ENCODE data around the gene SPSB4.

Gene SPSB4

DNA sequence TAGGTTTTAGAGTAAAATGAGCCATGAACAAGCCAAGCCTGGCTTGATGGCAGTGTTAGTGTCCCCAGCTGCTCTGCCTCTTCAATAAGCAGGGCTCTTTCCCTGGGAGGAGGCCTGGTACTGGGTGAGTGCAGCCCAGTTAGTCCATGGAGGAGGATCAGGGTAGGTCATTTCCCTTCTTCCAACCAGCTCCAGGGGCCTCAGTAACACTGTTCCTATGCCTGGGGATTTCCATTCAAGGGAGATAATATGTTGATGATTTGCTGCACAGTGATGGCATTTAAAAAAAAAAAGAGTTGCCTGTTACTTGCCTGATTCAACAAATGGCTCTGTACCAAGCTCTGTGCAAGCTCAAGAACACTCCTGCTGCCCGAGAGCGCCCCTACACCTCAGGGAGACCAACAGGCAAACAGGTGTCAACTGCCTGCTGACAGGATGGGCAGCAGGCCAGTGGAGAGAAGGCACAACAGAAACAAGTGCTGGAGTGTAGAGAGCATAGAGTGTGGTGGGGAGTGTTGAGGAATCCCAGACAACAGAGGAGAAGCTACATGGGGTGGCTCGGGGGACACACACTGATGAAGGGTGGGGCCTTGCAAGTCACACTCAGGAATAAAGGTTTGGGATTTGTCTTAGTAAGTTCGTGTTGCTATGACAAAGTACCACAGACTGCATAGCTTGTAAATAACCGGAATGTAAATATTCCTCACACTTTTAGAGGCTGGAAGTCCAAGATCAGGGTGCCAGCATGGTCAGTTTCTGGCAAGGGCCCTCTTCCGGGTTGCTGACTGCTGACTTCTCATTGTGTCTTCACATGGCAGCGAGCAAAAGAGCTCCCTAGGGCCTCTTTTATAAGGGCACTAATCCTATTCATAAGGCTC is 101.9 kb downstream of the SPSB4 start:
- no peak for DNase-seq (ENCODE audit: low read depth)

DNA sequence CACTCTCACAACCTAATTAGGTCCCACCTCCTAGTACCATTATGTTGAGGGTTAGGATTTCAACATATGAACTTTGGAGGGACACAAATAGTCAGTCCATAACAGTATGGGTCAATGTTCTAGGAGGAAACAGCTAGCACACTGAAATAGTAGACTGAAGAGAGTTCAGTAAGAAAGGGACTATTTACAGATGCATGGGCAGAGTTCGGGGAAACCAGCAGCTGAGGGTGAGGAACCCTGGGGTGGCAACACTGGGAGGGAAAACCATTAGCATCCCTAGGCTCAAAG is 102.5 kb downstream of the SPSB4 start:
- DNase-seq (ENCODE audit: low read depth): no peak

DNA sequence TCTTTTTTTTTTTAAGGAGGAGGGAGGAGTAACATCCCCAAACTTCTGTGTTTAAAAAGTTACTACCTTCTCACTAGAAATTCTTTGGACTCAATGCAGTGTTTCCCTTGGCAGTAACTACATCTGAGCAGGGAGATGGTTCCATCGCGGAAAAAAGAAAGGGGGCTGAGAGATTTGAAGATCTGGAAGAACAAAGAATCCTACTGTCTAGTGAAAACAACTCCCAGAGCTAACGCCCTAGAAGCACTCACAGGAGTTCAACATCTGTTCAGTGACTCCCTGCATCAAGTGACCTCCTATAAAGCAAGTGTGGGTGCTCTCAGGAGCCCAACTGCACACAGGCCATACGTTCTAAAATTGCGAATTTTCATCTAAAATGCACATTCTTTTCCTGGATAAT is 113.7 kb downstream of the SPSB4 start:
- DNase-seq (ENCODE audit: low read depth): no peak

DNA sequence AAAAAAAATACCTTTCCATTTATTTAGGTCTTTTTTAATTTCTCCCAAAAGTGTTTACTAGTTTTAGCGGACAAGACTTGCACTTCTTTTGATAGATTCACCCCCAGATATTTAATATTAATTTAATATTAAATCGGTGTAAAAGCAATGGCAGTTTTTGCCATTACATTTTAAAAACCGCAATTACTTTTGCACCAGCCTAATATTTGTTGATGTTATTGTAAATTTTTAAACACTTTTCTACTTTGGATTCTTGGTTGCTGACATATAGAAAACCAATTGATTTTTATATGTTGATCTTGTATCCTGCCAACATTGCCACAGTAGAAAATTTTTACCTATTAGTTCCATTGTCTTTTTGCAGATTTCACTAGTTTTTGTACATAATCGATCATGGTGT is 116.5 kb downstream of the SPSB4 start:
- DNase-seq (ENCODE audit: low read depth): no peak

DNA sequence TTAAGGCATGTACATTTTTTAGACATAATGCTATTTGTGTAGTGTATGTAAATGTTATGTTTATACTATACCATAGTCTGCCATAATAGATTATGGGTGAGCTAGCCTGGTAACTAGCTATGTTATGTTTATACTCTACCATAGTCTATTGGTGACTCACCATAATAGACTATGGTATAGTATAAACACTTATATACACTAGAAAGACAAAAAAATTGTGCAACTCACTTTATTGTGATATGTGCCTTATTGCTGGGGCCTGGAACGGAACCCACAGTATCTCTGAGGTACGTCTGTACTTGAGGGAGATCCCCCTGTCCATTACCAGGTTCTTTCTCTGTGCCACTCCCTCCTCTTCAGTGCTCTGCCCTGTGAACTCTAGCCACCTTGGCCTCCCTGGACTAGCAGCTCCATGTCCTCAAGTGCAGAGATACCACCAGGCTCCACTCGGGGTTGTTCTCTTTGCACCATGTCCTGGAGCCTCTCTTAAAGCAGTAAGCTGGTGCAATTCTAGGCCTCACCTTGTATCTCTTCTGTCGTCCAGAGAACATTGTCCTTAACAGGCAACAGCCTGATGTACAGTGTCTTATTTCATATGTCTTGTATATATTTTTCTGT is 119.6 kb downstream of the SPSB4 start:
- DNase-seq (ENCODE audit: low read depth): no peak

DNA sequence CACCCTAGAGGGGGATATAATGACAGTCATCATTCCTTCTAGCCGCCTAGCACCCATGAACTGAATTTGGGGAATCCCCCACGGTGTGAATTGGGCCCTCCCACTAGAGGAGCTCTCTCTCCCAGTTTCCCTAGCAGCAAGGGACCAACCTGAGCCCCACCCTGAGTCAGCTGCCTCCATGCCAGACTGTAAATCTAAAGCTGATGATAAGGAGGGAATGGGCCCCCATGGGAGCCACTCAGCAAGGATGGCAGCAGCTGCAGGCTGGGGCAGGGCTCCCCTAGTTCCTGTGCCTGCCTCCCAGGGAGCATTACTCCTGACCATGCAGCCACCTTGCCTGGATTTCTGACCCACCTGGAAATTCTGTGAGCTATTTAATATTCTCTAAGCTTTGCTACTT is 123.5 kb downstream of the SPSB4 start:
- DNase-seq (ENCODE audit: low read depth): no peak

DNA sequence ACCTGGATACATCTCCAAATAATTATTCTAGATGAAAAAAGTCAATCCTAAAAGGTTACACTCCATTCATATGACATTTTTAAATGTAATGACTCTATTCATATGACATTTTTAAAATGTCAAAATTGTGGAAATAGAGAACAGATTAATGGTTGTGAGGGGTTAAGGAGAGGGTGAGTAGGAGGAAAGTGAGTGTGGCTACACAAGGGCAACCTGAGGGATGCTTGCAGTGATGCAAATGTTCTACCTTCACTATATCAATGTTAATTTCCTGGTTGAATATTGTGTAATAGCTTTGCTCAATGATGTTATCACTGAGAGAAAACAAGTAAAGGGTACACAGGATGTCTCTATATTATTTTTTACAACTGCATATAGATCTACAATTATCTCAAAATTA is 125.6 kb downstream of the SPSB4 start:
- no peak for DNase-seq (ENCODE audit: low read depth)

DNA sequence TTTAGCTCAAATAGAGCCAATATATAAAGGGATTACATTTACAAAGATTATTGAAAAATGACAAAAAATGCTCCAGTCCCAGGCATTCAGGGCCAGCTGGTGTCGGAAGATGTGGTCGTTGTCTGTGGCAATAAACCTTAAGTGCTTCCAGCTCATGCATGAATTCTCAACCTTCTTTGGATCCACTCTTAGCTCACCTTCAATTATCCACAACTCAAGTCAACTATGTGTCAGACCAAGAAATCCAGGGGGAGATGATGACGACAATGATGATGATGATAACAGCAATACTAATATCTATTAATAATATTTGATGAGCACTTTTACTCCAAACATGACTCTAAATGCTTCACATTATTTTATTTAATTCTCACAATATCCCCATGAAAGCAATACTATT is 126.9 kb downstream of the SPSB4 start:
- no peak for DNase-seq (ENCODE audit: low read depth)

DNA sequence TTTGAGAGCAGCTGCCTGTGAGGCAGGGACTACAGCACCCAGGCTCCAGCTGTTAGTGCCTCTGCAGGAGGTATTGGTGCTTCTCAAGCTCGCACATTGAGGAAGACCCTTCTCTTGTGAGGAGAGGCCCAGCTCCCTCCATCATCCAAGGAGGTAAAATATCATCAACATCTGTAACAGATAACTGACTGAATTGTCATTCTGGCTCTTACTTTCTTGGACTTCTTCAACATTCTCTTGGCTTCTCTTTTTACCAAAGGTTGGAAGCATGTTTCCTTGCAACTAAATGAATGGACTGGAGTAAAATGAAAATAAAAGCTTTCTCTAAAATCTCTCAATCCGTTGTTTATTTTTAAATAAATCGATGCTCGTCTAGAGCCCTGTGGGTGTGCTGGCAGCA is 127.4 kb downstream of the SPSB4 start:
- no peak for DNase-seq (ENCODE audit: low read depth)

DNA sequence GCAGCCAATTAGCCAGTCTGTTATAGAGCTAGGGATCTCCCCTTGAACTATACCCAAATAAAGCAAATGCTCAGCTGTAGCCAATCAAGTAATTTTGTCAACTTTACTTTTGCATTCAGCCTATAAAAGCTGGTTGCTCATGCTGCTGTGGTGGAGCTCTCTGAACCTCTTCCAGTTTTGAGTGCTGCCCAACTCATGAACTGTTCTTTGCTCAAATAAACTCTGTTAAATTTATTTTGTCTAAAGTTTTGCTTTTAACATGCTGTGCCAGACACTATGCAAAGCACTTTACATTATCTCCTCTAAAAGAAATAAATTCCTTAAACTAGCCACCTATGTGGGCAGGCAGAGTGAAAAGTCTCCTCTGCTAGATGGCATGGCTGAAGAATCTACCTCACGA is 128.8 kb downstream of the SPSB4 start:
- DNase-seq (ENCODE audit: low read depth): no peak

DNA sequence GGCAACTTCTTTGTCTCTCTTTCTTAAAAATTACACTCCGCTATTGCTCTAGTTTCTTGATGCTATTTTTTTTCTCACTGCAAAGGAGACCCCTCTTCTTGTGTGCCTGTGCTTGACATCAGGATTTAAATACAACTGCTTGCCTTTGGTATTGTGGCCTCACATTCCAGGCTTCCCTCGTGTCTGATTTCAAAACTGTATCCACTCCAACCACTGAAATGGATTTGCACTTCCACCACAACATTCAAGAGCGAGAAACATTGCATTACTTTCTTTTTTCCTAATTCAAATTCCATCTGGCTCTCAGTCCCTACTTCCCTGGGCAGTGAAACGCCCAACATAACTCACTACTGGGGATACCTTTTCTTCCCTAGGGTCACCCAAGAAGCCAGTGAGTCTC is 130.0 kb downstream of the SPSB4 start:
- DNase-seq (ENCODE audit: low read depth): no peak

DNA sequence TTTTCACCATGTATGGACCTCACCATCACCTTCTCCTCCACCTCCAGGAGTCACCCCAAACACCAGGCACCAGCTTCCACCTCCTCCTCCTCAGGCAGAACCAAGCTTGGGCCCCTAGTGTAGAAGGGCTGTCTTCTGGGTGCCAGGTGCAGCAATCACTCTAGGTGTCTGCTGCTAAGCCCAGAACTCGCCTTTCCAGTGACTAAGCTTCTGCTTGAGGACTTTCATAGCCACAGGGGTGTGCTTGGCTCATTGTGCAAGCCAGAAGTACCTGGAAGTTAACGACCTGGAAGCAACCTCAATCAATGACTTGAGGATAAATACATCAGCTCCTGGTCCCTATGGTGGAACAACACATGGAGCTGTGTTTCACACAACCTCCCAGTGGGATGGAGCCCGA is 130.7 kb downstream of the SPSB4 start:
- no peak for DNase-seq (ENCODE audit: low read depth)

DNA sequence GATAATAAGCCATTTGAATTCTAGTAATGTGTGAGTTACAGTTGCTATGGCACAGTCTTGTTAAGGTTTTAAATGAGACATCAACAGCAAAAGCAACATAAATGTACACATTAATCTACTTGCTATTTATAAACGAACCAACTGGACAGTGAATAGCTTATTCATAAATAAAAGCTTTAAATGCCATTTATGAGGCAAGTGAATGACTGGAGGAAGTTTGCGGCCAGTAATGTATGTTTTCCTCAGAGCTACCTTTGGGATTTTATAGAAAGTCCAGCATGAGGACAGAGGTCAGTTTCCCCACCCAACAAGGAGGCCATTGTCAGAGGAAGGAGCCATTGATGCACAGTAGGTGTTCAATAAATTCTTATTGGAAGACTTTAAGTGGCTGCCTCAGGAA is 132.5 kb downstream of the SPSB4 start:
- no peak for DNase-seq (ENCODE audit: low read depth)

DNA sequence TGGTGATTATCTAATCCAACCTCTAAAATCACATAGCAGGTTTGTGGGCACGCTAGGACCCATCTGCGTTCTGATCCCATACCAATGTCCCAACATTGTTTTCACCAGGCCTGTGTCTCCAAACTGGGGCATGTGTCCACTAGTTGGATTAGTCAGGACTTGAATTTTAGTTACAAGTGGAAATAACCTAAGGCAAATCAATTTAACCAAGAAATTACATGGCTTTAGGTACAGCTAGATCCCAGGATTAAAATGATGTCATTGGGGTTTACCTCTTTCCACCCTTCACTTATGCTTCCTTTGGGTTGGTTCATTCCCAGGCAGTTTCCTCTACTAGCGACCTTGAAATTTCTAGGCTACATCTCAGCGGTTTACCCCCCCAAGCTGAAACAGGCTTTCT is 133.3 kb downstream of the SPSB4 start:
- no peak for DNase-seq (ENCODE audit: low read depth)

DNA sequence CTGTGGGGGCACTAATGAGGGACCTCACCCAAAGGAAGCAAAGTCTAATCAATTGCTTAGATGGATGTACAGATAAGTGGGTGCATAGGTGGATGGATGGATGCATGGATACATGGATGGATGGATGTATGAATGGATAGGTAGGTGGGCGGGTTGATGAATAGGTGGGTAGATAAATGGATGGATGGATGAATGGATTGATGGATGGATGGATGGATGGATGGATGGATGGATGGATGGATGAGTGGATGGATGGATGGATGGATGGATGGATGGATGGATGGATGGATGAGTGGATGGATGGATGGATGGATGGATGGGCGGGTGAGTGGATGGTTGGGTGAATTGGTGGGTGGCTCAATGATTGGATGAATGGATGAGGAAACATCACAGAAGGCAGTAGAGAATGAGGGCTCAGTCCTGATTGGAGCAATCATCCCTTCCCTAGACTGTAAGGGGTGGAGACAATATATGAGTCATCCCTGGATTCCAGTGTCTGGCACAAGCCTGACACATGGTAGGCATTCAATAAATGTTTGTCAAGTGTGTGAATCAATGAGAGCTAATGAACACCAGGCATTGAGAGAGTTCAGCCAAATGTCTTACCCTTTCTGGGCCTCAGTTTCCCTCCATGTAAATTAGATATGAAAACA is 140.1 kb downstream of the SPSB4 start:
- DNase-seq (ENCODE audit: low read depth): no peak

DNA sequence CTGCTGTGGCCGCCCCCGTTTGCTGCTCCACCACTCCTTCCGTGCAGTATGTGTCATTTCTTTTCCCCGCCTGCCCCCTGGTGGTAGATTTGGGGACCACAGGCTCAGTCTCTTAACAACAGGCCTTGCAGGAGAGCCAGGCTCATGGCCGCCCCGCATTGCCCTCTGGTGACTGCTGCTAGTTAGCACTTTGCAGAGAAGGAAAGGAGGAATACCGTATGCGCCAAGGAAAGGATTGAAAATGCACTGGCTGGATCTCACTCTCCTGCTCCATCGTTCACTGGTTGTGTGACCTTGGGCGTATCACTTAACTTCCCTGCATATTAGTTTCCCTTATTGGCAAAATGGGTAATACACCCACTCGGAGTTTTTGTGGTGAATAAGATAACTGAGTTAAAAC is 141.2 kb downstream of the SPSB4 start:
- DNase-seq (ENCODE audit: low read depth): peak; percentile 99

DNA sequence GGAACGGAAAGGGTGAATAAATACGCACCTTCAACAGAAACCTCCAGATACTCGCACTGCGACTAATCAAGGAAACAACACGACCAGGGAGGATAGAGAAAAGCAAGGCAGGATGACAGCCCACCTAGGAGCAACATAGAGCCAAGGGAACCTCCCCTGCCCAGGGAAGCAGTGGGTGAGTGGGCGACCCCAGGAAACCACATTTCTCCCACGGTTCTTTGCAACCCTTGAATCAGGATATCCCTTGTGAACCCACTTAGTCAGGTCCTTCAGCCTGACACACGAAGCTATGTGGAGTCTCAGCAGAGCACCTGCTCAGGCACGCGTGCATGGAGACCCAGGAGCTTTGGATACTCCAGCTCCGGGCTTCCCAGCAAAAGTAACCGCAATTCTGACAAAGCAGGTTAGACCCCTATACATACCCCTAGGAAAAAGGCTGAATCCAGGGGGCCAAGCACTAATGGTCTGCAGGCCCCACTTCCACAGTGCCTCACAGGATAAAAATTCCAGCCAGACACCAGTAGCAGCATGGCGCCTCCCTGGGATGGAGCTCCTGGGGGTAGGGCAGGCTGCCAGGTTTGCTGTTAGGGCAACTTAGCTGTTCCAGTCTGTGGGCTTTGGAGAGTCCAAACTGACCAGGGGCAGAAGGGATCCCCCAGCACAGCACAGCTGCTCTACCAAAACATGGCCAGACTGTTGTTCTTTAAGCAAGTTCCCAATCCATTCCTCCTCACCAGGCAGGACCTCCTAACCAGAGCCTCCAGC is 142.1 kb downstream of the SPSB4 start:
- DNase-seq (ENCODE audit: low read depth): no peak

Data from stimulated activated CD8-positive, alpha-beta memory T cell treated with anti-CD3 and anti-CD28 coated beads, Interleukin-15, amount 100 ng/mL, for 24 hours (primary cell).